GM21529 (cell line): Measurements from ENCODE around the gene SEBOX.

Experiments
- ATAC-seq: cut with Tn5 transposase; IDR thresholded peaks from one replicate; pipeline ENCODE4 v1.9.1; 2021; ENCODE audit not compliant: unreplicated experiment

The SEBOX gene

DNA sequence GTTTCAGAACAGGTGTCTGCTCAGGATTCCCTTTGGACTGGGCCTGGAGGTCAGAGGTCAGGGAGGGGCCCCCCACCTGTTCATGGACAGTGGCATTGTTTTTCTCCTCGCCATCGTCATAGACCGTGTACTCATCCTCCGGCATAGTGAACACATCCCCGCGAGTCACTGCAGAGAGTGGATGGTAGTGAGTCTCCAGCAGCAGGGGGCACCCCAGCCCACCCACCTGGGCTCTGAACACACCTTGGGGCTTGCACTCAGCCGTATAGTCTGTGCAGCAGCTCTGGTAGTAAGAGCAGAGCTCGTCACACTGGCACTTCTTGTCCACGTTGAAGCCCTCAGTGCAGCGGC is 4.7 kb upstream of the SEBOX start:
- ATAC-seq = no peak

DNA sequence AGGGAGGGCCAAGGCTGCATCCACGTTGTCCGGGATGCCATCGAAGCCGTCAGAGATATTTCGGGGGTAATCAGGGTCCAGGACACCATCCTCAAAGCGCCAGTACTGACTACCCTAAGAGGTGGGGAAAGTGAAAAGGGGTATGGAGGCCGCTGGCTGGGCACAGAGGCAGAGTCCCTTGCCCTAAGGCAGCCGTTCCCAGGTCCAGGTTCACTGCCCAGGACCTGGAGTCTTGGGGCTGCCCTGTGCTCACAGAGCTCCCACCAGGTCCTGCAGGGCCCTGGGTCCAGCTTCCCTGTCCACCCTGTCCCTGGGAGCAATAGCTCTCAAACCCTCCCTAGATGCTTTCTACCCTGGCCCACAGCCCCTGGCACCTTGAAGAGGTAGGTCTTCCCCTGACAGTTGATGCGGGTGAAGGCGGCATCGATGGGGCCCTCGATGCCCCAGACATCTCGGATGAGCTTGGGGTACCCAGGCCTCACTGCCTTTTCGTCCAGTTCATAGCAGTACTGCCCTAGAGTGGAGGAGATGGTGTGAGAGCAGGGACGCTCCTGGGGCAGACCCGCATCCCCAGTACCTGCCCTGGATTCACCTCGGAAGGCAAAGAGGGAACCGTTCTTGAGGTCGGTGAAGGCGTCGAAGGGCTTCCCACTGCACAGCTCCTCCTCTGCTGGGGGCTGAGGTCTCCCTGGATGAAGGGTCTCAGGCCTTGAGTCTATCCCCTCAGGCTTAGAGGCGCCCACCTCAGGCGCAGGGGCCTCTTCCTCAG is 4.1 kb upstream of the SEBOX start:
- ATAC-seq = no peak

DNA sequence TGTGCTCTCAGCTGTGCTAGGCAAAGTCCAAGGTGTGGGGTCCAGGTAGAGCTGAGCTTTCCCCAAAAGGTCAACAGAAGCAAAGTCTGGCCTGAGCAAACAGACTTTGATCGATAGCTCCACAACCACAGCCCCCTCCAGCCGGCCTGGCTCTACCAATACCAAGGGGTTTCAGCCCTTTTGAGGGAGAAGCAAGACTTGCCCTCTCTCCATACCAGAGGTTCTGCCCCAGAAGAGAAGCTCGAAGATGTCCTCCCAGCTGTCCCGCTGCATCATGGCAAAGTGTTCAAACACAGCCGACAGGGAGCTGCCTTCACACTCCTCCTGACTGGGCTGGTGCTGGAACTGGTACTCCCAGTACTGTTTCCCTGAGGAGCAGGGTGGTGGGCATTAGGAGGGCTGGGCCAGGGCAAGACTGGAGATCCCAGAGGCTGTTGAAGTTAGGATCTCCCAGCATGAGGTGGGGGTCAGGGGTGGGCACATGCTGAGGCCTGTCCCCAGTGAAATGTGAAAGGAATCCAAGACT is 3.4 kb upstream of the SEBOX start:
- no peak for ATAC-seq

DNA sequence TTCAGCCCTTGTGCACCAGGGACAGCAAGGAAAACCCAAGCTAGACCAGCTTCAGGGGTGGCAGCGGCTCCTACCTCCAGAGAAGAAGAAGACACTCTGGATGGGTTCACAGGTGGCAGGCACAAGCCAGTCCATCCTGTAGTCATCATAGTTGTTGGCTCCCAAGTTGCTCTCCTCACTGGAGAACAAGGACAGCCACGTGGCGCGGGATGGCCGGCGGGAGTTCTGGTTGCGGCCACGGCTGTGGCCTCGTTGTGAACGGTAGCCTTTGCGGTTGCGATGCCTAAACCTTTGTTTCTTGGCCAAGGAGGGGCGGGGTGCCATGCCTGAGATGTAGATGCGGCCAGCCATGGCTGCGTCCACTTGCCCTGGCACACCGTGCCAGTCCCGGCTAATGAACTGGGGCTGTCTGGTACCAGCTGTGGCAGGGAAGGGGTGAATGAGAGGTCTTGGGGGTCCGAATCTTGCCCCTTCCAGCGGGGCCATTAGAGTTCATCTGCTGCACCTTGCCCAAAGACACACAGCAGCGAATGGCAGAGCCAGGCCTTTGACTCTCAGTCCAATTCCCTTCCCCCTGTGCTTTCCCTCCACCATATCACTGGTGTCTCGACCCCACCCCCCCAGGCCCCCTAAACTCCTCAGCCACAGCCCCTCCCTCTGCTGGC is 2.8 kb upstream of the SEBOX start:
- no peak for ATAC-seq

DNA sequence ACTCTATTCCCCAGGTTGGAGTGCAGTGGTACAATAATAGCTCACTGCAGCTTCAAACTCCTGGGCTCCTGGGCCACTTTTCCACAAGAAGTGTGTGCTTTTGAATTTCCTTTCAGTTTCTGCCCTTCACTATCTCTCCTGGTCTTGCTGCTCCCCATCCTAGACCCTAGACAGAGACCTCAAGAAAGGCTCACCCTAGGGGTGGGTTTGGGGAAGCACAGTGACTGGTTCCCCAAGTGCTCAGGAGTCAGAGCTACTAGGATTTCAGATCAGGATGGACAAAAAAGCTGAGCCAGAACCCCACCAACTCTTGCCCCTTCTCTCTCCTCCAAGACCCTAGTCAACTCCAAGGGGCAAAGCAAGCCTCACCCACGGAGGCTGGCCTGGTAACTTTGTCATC is 1.6 kb upstream of the SEBOX start:
- no peak for ATAC-seq

DNA sequence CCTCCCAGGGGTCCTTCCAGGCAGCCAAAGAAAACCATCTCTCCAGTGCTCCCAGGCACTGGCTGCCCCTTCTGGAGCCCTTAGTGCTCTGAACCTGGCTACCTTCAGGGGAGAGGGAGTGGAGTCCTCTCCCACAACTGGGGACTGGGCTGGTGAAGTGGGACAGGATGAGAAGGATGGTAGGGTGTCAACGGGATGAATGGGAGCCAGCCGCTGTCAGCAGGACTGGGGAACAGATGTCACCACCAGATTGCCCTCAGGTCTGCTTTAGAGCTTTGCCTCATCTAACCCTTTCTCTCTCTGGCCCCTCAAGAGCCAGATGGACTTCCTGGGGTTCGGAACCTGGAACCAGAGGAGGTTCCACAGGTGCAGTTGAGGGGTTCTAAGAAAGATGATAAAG is 488 bp upstream of the SEBOX start:
- ATAC-seq = no peak

DNA sequence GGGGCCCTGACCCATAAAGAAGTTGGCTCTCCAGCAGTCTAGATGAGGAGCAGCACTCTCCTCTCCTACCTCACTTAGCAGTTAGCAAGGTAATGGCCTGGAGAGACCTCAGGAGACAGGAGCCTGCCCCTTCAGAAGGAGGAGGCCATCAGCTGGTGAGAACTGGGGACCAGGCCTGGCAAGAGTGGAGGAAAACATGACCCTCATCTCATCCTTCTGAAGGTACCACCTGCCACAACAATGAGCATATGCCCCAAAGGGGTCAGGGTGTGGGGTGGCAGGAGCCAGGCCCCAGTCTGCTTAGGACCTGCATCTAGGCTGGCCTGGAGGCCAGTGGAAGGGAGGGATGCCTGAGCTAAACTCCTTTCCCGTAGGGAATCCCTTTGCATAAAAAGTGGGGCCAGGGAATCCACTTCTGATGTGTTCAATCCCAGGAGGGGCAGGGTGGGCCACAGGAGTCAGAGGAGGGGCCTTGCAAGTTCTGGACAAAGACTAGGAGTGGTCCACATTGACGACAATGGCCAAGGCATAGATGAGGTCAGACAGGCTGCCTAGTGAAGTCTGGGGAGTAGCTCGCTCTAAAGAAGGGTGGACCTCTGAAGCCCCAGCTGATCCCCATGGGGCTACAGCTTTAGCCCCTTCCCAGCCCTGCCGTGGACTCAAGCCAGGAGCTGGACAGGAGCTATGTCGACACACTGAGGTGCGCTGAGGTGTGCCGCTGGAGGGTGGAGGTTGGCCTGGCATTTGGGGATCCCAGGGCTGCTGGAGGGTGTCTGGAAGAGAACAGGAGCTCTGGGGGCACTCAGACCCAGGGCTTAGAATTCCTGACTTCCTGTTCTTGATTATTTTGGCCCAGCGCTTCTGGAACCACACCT is 986 bp downstream of the SEBOX start:
- ATAC-seq = no peak

DNA sequence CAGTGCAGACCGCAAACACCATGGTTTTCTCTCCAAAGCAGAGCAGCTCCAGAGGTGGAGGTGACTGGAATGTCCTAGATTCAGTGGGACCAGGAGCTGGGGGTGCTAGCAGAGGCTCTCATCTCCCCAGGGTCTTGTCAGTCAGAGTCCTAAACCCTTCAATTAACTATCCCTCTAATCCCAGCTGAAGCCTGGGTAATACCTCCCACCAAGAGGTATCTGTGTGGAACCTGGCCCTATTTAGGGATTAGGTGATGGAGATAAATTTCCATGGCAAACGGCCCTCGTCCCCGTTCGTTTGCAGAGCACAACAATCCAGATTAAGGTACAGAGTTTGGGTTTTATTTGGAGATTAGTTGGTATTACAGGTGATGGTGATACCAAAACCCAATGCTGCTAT is 1.8 kb downstream of the SEBOX start:
- no peak for ATAC-seq

DNA sequence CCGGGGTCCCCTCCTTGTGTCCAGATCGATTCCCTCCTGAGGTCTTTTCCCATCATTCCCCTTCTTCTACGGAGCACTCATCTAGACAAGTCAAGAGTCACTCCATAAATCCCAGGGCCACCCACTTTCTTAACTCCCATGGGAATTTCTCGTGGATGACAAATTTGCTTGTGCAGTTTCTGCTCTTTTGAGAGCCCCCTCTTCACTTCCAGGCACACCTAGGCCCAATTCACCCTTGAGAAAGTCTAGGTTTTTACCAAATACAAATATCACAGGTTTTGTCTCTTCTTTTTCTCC is 7.2 kb downstream of the SEBOX start:
- ATAC-seq = no peak

DNA sequence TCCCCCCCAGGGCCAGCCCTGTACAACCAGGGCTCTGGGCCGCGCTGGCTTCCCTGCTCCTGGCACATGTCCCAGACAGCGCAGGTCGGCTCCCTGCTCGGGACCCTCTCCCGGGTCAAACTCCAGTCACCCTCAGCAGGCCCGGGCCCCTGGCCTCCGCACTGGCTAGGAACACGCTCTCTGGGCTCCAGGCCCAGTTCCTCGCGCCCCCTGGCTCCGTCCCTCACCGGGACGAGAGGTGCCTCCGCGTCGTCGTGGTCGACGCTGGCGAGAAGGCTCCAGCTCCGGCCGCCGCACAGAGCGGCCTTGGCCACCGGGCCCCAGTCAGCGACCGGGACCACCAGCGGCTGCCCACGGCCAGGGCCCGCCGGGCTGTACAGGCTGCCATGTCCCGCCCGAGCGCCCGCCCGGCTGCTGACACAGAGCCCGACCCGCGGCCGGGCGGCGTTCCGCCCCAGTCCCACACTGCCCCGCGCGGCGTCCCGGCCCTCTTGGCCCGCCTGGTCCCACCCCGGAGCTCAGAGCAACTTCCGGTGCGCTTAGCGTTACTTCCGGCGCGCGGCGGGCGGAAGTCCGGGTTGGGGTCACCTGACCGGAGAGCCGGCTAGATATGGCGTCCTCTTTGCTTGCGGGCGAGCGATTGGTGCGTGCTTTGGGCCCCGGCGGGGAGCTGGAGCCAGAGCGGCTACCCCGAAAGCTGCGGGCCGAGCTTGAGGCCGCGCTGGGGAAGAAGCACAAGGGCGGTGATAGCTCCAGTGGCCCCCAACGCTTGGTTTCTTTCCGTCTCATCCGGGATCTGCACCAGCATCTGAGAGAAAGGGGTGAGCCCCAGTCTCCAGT is 7.7 kb downstream of the SEBOX start, which contains the start of gene POLDIP2:
TSS of gene POLDIP2 (minus strand) at position 467 of the 840 bp plus-strand sequence. CDS start at position 388, 79 bp downstream.
- peak; percentile 94 for ATAC-seq

DNA sequence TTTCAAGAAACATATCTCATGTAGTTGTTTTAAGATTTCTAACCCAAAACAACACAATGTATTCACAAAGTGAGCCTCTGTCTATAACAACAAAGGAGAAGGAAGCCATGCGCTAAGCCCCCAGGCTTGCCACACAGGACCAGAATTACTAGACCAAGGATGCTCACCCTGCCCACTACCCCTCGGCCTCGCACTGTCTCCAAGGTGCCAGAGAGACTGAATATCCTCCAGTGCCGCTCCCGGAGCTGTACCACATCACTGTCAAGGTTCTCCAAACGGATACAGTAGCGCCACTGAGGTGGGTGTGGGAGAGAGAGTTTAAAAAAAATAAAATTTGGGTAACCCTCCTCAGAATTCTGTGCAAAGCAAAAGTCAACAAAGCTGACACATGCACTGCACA is 14.7 kb downstream of the SEBOX start:
- ATAC-seq = no peak

DNA sequence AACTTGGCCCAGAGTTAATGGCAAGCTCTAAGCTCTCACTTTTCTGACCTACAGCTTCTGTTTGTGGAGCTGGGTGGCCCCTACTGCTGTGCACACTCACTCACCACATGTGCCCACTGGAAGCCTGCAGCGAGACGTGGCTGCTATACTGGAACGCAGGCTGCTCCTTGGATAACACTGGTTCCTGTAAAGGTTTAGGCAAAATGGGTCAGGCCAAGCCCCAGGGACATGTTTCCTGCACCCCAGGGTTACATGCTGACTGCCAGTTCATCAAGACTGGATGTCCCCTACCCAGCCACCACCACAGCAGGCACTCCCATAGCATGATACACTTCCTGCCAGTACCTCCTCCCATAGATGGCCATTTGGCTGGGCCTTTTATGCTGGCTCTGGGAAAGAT is 16.0 kb downstream of the SEBOX start:
- ATAC-seq = no peak

DNA sequence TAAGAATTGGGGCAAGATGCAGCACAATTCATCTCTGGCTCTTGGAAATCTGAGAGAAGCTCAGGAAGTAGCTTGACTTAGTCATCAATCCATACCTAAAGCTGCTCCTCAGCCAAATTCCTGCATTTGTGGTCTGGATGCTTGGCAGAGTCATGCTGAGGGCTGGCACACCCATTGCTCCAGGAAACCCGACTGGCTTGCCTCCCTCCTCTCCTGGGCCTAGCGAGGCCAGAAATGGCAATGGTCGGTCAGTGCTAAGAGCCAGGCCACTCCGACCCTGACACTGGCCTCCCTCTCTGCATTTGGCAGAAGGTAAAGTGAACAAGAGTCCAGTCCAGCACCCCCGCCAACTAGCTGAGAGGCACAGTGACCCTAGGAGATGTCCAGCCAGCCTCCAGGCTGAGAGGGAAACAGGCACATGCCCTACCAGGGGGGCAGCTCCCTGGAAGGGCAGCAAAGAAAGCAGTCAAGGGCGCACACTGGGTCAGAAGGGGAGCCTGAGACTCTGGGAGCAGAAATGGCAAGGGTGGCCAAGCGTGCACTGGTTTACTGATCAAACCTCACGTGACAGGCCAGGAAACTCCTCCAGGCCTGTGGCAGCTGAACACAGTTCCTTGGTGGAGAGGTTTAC is 17.6 kb downstream of the SEBOX start:
- no peak for ATAC-seq

DNA sequence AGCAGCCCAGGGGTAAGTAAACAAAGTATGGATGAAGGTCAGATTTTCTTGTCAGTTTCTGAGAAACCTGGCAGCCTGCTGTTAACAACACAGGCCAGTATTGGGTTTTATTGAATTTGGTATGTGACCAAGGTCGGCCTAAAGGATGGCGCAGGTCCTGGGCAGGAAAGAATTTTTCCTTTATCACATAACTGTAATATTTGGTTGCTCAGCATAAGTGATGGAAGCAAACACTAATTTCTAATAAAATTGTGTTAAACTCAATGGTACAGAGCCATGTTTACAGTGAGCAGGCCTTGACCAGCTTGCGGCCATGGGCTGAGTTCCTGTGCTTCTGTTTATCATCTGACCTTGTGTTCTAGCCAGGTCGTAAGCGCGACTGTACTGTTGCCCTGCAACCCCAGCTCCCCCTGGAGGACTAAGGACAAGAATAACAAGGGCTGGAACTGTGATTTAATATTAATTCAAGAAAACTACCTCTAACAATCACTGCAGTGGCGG is 18.2 kb downstream of the SEBOX start:
- ATAC-seq = no peak

DNA sequence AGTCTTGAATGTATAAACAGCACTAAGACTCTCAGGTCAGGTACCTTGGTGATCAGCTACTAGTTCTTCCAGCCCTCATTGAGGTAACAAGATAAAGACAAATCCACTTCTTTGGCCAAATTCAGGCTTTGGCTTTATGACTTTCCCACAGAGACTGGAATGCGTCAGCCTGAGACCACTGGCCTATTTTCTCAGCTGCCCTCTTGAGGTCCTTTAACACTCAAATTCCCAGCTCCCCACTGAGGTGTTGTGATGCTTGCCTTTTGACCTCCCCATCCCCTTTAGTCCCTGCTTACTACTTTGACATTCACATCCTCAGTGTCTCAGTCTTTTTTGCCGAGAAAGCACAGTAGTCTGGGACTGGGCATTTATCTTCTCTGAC is 18.8 kb downstream of the SEBOX start:
- no peak for ATAC-seq

DNA sequence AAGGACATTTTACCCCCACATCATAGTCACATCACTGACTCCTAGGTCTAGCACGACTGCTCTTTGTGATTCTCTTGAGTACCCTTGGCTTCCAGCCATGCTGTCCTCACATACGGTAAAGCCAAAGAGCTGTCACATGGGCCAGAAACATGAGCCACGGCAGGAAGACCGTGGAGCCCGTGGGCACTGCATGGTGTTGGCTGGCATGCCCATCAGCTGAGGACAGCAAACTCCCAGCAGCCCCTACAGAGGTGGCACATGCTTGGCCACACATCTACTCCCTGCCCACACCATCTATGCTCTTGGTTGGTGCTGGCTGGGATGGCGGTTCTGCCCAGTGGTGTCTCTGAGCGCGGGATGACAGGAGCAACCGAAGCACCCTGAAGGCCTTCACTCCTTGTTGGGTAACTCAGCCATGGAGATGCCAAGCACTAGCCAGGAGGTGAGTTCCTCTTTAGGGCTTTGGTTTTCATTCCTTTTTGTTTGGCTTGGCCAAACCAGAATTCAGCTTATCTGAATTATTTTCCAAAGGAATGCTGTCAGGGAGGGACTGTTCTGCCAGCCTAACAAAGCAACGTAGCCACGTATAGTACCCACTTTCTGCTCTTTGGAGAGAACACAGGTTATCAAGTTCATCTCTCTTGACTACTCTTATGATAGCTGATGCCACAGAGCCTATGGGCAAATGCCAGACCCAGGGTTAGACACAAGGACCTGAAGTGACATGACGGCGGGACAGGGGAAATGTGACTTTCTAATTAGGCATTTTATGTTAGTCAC is 19.4 kb downstream of the SEBOX start:
- ATAC-seq = no peak

DNA sequence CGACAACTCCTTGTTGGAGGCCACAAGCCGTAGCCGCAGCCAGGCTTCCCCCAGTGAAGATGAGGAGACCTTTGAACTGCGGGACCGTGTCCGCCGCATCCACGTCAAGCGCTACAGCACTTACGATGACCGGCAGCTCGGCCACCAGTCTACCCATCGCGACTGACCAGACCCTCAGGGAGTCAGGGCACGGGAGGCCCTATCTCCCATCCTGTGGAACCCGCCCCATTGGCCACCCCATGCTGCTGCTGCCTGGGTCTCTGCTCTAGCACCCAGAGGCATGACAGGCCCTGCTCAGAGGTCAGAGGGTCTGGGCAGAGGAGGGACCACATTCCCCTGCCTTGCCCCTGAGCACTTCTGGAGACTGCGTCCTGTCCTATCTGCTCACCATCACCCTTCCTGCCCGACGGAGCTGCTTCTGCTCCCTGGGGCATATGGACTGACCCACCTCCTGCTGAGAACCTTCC is 20.5 kb downstream of the SEBOX start:
- ATAC-seq = no peak

DNA sequence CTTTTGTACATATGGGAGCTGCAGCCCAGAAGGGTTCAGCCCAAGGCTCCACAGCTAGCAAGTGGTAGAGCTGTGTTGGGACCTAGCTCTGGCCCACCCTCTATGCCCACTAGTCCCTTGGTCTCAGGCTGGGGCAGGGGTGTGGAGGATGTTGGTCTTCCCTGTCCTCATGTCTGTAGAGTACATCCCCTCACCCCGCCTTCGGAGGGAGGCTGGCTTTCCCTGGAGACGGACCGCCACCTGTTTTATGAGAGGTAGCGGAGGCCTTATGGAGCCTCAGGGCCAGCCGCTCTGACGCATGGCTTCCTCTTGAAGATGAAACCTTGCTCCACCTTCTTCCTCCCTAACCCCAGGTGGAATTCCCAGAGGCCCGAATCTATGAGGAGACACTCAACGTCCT is 21.0 kb downstream of the SEBOX start:
- no peak for ATAC-seq

DNA sequence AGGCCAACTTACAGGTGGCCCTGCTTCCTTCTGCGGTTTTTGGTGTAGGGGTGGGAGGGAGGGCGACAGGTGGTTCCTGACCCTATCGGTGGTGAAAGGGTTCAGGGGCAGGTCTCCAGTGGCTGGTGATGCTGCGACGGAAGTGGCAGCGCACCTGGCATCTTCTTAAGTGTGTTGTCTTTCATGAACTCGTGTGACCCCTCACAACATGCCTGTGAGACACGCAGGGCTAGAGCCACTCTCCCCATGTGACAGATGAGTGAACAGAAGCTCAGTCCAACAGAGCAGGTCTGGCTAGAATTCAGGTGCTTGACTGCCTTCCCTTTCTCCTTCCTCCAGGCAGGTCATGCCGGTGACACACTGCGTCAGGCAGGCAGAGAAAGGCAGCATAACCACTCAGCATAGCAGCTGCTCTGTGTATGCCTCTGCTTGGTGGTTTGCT is 21.5 kb downstream of the SEBOX start:
- ATAC-seq = no peak
